ENCODE results near the gene SMYD3. TPM values are rescaled to one million over a fixed set of nuclear protein-coding genes. Genes with fewer than 3 reads are reported as not detected.

SMYD3 gene
- total and polyA plus RNA-seq, 9 of the 15 experiments (the other 6 are each of a cell fraction or from before 2014, with no cell fraction given), result 128 to 440 (median 197) TPM

GRCh38 chr1:245878585-245878984 is 628.5 kb downstream of the SMYD3 start (continued):
- TF ChIP-seq ZBTB33 (CRISPR knock-in tag; IDR thresholded peaks at IDR 0.05), result no peak
- TF ChIP-seq ZNF707 (CRISPR knock-in tag; conservative IDR thresholded peaks at IDR 0.05), result no peak
- TF ChIP-seq TEAD4 (IDR thresholded peaks at IDR 0.05; ENCODE audit: low read length), result no peak
- no peak for TF ChIP-seq TEAD4 (CRISPR knock-in tag; IDR thresholded peaks at IDR 0.05; ENCODE audit: borderline replicate concordance)
- TF ChIP-seq GABPA (tag; conservative IDR thresholded peaks at IDR 0.05; ENCODE audit: low read depth), result no peak
- no peak for TF ChIP-seq CBX1 (IDR thresholded peaks at IDR 0.05; ENCODE audit: low read depth)
- no peak for TF ChIP-seq MED1 (CRISPR knock-in tag; IDR thresholded peaks at IDR 0.05; ENCODE audit: borderline replicate concordance)

- ChIA-PET POLR2A (no interaction called here), CTCF (ENCODE audit: low intra/inter-chr PET ratio) (no interaction called here)
- in situ Hi-C loops (cut with MboI) (no loop called here), intact Hi-C loops (cut with micrococcal nuclease) (no loop called here)
- Histone ChIP-seq H3K4me2 (ENCODE audit: insufficient read depth, low read length) (no peak overlapping the region), H3K27ac (ENCODE audit: extremely low read depth, low read depth, low read length) (no peak overlapping the region), H3K9ac (ENCODE audit: insufficient read depth in 1 of 2, low read depth in 2 of 2, low read length in 2 of 2) (no peak overlapping the region), H3K27me3 (ENCODE audit: control insufficient read depth in 2 of 2, insufficient read depth in 2 of 2, low read length in 2 of 2) (no peaks in the 10 kb centered on the region; a peak in 1 of 5 replicates), H4K20me1 (replicated peaks; ENCODE audit: control insufficient read depth, insufficient read depth, low read length) (no peaks in the 10 kb centered on the region), H3K9me1 (ENCODE audit: control insufficient read depth, insufficient read depth, low read length) (no peaks in the 10 kb centered on the region), H3K9me3 (replicated peaks; ENCODE audit: control insufficient read depth, insufficient read depth, low read depth, low read length) (no peaks in the 10 kb centered on the region), H3K79me2 (ENCODE audit: control insufficient read depth, insufficient read depth, low read length) (peaks cover 12% of the 10 kb centered on the region; the same call in 2 of the 3 replicates), H3K4me3 (no peak overlapping the region), H3K36me3 (ENCODE audit: control insufficient read depth, insufficient read depth, low read length) (peaks cover 57% of the 10 kb centered on the region), H3K4me1 (replicated peaks in 1 of 2; ENCODE audit: control insufficient read depth in 2 of 2, insufficient read depth in 2 of 2, low read length in 2 of 2) (peaks cover 10 to 28% of the 10 kb centered on the region in 2 experiments; a peak in 4 of 5 replicates), H2AFZ (ENCODE audit: low read depth, low read length) (no peak overlapping the region)
- no peak for ATAC-seq
- no TSS peak for BruUV-seq (replicated peaks)
- no peak for DNase-seq (ENCODE audit: extremely low read depth in 1 of 4, low spot score in 3 of 4)
- no peak for TF ChIP-seq E2F8 (IDR thresholded peaks at IDR 0.05; ENCODE audit: low read depth, partially characterized antibody)
- no peak for TF ChIP-seq L3MBTL2 (IDR thresholded peaks at IDR 0.05)
- no peak for TF ChIP-seq FOXM1 (IDR thresholded peaks at IDR 0.05; ENCODE audit: low read depth)
- no peak for TF ChIP-seq FOXM1 (CRISPR knock-in tag; IDR thresholded peaks at IDR 0.05; ENCODE audit: low read depth)
- TF ChIP-seq POLR3G (IDR thresholded peaks at IDR 0.05; ENCODE audit: extremely low read depth, insufficient read length, insufficient replicate concordance), result no peak
- TF ChIP-seq POLR3A (IDR thresholded peaks at IDR 0.05; ENCODE audit: borderline replicate concordance, extremely low read depth, insufficient read depth, insufficient read length), result no peak
- 72% methylated on average over 8 of the region's 8 CpGs for WGBS (ENCODE audit: insufficient coverage, low coverage, missing lambda C conversion rate)
- no peak for FAIRE-seq
Measured at GRCh38 chr1:245877976-245878375, 629.1 kb downstream of the SMYD3 start.

Measured in K562 (cell line).